Coronary artery (tissue), 2 donors: Measurements from ENCODE around the gene ATOSB.

Source experiments
- DNase-seq: peaks from one replicate; pipeline ENCODE4 v3.0.0-alpha.2; 2017; ENCODE audit warnings: low spot score
- H3K27ac ChIP-seq, 2 donors: fragments of 200-600 bp; sonication (generic); one replicate each; pipeline ENCODE4 v1.5.1; 2016 to 2019
- H3K4me3 ChIP-seq: fragments of 200-600 bp; sonication (generic); 2 replicates; pipeline ENCODE4 v1.5.1; 2016; ENCODE audit warnings: mild to moderate bottlenecking, moderate library complexity
- TF ChIP-seq, protein P1 (sequence below): fragments of 200-600 bp; sonication (generic); IDR thresholded peaks from one replicate; pipeline ENCODE4 v1.5.1; 2019; ENCODE audit warnings: antibody characterized with exemption

ATOSB gene, protein sequence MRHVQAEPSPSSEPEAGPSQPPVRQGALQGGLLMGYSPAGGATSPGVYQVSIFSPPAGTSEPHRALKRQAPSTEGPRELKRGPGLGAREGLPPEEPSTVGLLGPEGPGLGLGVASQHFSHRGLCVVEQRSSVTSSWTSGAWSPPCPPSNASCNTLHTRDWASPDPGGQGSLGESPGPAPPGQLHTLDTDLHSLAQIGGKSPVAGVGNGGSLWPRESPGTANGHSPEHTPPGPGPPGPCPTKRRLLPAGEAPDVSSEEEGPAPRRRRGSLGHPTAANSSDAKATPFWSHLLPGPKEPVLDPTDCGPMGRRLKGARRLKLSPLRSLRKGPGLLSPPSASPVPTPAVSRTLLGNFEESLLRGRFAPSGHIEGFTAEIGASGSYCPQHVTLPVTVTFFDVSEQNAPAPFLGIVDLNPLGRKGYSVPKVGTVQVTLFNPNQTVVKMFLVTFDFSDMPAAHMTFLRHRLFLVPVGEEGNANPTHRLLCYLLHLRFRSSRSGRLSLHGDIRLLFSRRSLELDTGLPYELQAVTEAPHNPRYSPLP

DNA sequence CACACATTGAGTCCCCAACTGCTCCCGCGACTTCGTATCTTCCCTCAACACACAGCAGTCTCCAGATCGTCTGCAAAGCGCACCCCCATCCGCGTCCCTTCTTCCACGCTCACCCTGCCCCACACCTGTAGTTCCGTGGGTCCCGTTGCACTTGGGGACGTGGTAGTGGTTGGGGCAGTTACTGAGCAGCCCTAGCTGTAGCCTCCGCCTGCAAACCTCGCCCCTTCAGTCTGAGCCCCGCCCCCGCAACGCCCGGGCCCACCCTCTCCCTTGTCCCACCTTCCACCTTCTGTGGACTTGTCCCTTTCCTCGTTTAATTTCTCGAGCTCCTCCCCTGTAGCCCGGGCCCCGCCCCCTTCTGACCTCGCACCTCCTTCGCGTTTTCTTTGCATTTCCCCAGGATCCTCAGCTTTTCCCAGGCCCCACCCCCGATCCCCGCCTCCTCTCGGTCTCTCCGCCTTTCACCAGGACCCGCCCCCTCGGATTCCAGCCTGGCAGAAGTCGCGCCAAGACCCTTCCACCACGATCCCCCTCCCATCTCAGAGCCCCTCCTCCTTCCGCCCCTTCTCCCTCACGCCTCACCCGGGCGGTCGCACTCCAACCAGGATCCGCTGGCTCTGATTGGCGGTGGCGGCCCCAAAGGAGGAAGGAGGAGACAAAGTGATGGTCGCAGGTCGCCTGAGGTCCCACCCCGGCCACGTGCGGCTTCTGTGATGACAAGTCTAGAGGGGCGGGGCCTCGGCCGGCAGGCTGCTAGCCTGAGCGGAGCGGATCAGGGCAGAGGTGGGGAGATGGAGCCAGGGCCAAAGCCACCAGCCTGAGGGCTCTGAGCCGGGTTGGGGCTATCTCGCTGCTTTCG is at the start of gene ATOSB:
Gene ATOSB, minus strand, starts transcription at position 183 of the 859 bp plus-strand sequence. CDS start 7,588 bp downstream, outside the sequence.
- H3K4me3 ChIP-seq, result peak within 1 kb of the TSS; percentile 80
- DNase-seq, result peak; percentile 100
- TF ChIP-seq, protein P1, sequence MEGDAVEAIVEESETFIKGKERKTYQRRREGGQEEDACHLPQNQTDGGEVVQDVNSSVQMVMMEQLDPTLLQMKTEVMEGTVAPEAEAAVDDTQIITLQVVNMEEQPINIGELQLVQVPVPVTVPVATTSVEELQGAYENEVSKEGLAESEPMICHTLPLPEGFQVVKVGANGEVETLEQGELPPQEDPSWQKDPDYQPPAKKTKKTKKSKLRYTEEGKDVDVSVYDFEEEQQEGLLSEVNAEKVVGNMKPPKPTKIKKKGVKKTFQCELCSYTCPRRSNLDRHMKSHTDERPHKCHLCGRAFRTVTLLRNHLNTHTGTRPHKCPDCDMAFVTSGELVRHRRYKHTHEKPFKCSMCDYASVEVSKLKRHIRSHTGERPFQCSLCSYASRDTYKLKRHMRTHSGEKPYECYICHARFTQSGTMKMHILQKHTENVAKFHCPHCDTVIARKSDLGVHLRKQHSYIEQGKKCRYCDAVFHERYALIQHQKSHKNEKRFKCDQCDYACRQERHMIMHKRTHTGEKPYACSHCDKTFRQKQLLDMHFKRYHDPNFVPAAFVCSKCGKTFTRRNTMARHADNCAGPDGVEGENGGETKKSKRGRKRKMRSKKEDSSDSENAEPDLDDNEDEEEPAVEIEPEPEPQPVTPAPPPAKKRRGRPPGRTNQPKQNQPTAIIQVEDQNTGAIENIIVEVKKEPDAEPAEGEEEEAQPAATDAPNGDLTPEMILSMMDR, result no peak

DNA sequence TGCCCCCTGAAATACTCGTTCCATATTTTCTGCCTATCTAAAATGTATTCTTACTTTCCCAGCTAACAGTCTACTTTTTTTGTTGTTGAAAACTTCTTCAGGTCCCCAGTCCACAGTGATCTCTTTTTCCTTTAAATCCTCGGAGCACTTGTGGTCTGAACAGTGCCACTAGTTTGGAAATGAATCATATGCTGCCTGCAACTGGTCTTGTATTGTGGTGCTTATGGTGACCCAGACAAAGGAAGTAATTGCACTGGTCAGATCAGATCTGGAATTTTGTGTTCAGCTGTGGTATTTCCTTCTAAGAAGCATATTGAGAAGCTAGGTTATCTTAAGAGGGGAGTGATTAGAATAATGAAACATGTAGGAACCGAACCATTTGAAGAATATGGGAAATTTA is 49.0 kb upstream of the ATOSB start:
- no peak for DNase-seq
- TF ChIP-seq, protein P1, result no peak
- Histone ChIP-seq H3K27ac (no peak overlapping the region), H3K4me3 (no peak overlapping the region)

More for the DNA sequence above, at the start of gene ATOSB:
- peak within 1 kb of the TSS; percentile 80 to 98 for H3K27ac ChIP-seq

DNA sequence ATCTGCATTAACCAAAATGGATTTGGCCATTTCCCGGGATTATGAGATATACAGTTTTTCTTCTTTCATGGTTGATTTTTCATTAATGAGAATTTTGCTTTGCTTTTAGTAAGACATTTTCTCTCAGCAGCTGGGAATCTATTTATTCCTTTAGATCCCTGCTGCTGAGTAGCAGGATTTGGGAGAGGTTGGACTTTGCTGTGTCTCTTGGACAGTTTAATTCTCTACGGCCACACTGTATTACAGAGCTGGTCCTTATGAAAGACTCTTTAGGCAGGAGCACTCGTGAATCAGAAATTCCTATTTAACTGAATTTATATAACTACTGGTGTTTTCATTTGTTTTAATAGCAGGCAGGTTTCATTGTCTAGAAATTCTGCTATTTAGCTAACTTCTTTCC is 47.8 kb upstream of the ATOSB start:
- DNase-seq, result no peak
- TF ChIP-seq, protein P1, result no peak
- Histone ChIP-seq H3K27ac (peak overlapping the region; percentile 94 to 97), H3K4me3 (peak overlapping the region; percentile 84)

DNA sequence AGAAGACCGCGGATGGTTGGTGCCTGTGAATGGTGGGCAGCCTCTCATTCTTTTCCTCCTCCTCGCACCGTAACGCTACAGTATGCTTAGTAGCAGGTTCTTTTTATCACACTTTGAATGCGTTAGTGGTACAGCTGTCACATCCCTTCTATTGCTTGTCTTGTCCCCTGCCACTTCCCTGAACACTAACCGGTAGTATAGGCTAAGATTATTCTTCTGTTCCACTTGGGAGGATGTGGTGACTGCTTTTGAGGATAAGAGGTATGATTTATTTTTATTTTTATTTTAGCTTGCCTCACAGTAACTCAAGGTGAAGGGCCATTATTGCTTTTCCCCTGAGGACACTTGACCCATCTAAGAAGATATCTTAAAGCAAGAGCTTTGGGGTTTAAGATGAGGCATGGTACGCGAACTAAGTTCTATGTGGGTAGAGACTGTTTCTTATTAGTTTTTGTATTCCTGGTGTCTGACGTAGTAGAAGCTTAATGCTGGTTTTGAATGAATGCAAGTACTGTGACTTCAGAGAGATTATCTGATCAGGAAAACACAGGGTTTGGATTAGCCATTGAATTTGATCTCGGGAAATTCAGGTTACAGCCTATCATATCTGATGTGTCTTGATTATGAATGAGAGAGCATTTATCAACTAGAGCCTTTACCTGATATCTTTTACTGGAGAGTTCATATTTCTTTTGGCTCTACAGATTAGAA is 47.1 kb upstream of the ATOSB start:
- peak overlapping the region; percentile 94 to 97 for H3K27ac ChIP-seq
- DNase-seq, result no peak
- peak overlapping the region; percentile 84 for H3K4me3 ChIP-seq
- TF ChIP-seq, protein P1, result no peak

DNA sequence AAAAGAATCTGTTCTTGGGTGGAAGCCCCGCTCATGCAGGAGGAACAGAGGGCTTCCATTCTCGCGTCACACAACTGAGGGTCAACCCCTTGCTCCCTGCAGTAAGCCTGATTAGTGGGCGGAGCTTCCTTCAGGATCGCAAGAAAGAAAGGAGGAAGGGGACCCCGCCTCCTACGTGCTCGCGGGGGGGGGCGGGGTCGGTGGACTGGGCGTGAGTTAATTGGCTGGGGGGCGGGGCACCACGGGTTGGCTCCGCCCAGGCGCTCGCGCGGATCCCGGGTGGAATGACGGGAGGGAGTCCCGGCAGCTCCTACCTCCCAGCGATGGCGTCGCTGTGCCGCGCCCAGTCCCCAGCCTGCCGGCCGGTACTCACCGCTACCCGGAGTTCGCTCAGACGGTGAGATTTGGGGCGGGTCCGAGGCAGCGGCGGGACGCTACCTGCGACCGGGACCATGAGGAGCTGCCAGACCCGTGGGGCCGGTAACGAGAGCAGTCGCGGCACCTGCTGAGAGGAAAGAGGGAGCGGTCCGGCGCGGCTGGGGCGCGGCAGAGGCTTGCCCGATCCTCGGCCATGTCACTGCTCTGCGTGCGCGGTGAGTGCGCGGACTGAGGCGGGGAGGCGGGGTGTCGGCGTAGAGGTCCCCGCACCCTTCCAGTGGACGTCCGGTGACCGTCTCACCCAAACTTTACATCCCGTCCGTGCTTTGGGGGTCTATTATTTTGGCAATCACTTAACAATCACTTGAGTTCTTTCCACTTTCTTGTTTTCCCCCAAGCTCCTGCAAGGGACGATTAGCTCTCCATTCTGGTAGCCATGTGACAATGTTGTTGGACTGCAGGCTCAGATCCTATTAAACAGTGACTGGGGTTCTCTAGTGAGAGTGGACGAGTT is 46.3 kb upstream of the ATOSB start, which contains the start of gene UNC13B:
Gene UNC13B, plus strand, starts transcription at position 297 of the 892 bp plus-strand sequence. Its CDS starts 275 bp downstream, at position 572.
- TF ChIP-seq, protein P1, result no peak

More for the DNA sequence above, 46.3 kb upstream of the ATOSB start, which contains the start of gene UNC13B:
- peak within 1 kb of the TSS; percentile 94 to 97 for H3K27ac ChIP-seq
- DNase-seq, result peak; percentile 96
- peak within 1 kb of the TSS; percentile 84 for H3K4me3 ChIP-seq
